Uterus (tissue), 4 donors: ENCODE results near the gene SERPINA12. TPM values are rescaled to one million over a fixed set of nuclear protein-coding genes. Genes with fewer than 3 reads are reported as not detected.
"Not testable (repeated sequence)": the region's sequence is repeated elsewhere in the genome, so short reads cannot be mapped to it uniquely, and the experiment has no call there.

Experiments used
- DNase-seq, 2 donors: peaks; one replicate each; pipeline ENCODE4 v3.0.0-alpha.2; 2019 to 2020
- H3K27ac ChIP-seq, 2 donors: fragments of 200-600 bp; sonication (generic); 1 replicate in 1 of 2; 2 replicates in 1 of 2; pipeline ENCODE4 v1.5.1; 2016 to 2018
- H3K27me3 ChIP-seq, 2 donors: fragments of 200-600 bp; sonication (generic); one replicate each; pipeline ENCODE4 v1.5.1; 2018 to 2019; ENCODE audit warnings: control low read depth in 1 of 2
- H3K36me3 ChIP-seq, 2 donors: fragments of 200-600 bp; sonication (generic); one replicate each; pipeline ENCODE4 v1.5.1; 2019; ENCODE audit warnings: control low read depth in 1 of 2
- H3K4me1 ChIP-seq, 2 donors: fragments of 200-600 bp; sonication (generic); one replicate each; pipeline ENCODE4 v1.5.1; 2018 to 2019; ENCODE audit warnings: control low read depth in 1 of 2
- H3K4me3 ChIP-seq, 2 donors: fragments of 200-600 bp; sonication (generic); 1 replicate in 1 of 2; 2 replicates in 1 of 2; pipeline ENCODE4 v1.5.1; 2018 to 2019; ENCODE audit warnings: mild to moderate bottlenecking in 1 of 2
- H3K9me3 ChIP-seq, 2 donors: fragments of 200-600 bp; sonication (generic); one replicate each; pipeline ENCODE4 v1.5.1; 2019; ENCODE audit warnings: control low read depth in 1 of 2
- CTCF ChIP-seq, 4 experiments: fragments of 200-600 bp in 2 of 4; fragments of 450-650 bp in 2 of 4; sonication (generic) in 2 of 4; IDR thresholded peaks; one replicate each; pipeline ENCODE4 v1.5.1; 2016 to 2019; ENCODE audit warnings: antibody characterized with exemption in 4 of 4, mild to moderate bottlenecking in 2 of 4, moderate library complexity in 1 of 4
- POLR2A ChIP-seq, 2 donors: fragments of 450-650 bp; IDR thresholded peaks; one replicate each; pipeline ENCODE4 v1.6.1; 2016; ENCODE audit warnings: antibody characterized with exemption in 2 of 2, mild to moderate bottlenecking in 1 of 2, moderate library complexity in 1 of 2
- intact Hi-C: fragments of 100-400 bp; cut with DNase I; formaldehyde crosslinking; loops from one replicate; pipeline ENCODE4 v1.15.1; 2023; ENCODE audit warnings: low total_unique reads
- total RNA-seq, 4 donors: library from RNA; depleted of rRNA in 3 of 4; stranded (reverse); fragments of >200 nt in 3 of 4; gene quantifications; one replicate each; pipeline versions ENCODE4 v1.1.0 to v1.2.4, GENCODE V29; 2014 to 2023
- donor health status: DM: yes; HTN: yes; CAD: no.

Gene SERPINA12
- total RNA-seq, 4 donors from 2014 or later, result not detected

GRCh38 chr14:94484481-94484880 lies 24.8 kb downstream of the SERPINA12 start:
- Histone ChIP-seq H3K27ac (no peak overlapping the region), H3K4me1 (no peaks in the 10 kb centered on the region), H3K36me3 (no peaks in the 10 kb centered on the region), H3K4me3 (no peak overlapping the region), H3K27me3 (no peaks in the 10 kb centered on the region), H3K9me3 (no peaks in the 10 kb centered on the region)
- DNase-seq, result no peak
- TF ChIP-seq POLR2A (IDR thresholded peaks at IDR 0.05) (no peak), CTCF (IDR thresholded peaks at IDR 0.05) (no peak)
- intact Hi-C loops, result no loop called here

DNA sequence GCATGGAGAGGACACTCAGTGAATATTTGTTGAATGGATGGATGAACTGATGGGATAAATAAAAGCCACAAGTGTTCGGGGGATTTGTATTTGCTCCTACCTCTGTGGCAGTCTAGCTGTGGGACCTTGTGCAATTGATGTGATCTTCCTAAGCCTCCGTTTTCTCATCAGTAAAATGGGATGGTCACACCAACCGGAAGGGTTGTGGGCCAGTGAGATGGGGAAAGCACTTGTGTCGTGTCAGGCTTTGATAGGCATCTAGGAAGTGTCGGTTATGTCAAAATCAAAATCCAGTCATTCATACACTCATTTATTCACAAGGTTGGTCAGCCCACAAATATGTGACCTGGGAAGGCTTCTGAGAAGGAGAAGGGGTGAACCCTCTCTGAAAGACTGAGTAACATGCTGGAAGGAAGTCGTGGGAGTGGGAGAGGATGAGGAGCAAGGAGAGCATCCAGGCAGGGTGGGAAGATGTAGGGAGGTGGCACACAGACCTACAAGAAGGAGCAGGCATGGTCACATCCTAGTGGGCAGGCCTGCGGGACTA lies 25.5 kb downstream of the SERPINA12 start:
- no peaks in the 10 kb centered on the region for H3K27me3 ChIP-seq
- no peak for DNase-seq
- H3K27ac ChIP-seq, result no peak overlapping the region
- peaks cover 0 to under 1% of the 10 kb centered on the region in 2 donors for H3K9me3 ChIP-seq
- intact Hi-C loops, result no loop called here
- no peak overlapping the region for H3K4me3 ChIP-seq
- no peaks in the 10 kb centered on the region for H3K4me1 ChIP-seq
- no peaks in the 10 kb centered on the region for H3K36me3 ChIP-seq
- no peak for TF ChIP-seq CTCF (IDR thresholded peaks at IDR 0.05)
- TF ChIP-seq POLR2A (IDR thresholded peaks at IDR 0.05), result no peak

GRCh38 chr14:94483071-94483451 lies 26.2 kb downstream of the SERPINA12 start:
- intact Hi-C loops, result no loop called here
- no peaks in the 10 kb centered on the region for H3K27me3 ChIP-seq
- H3K4me3 ChIP-seq, result no peak overlapping the region
- TF ChIP-seq POLR2A (IDR thresholded peaks at IDR 0.05) (no peak), CTCF (IDR thresholded peaks at IDR 0.05) (no peak)
- no peaks in the 10 kb centered on the region for H3K36me3 ChIP-seq
- H3K4me1 ChIP-seq, result no peaks in the 10 kb centered on the region
- peaks cover 0 to 5% of the 10 kb centered on the region in 2 donors for H3K9me3 ChIP-seq
- H3K27ac ChIP-seq, result no peak overlapping the region
- DNase-seq, result no peak

DNA sequence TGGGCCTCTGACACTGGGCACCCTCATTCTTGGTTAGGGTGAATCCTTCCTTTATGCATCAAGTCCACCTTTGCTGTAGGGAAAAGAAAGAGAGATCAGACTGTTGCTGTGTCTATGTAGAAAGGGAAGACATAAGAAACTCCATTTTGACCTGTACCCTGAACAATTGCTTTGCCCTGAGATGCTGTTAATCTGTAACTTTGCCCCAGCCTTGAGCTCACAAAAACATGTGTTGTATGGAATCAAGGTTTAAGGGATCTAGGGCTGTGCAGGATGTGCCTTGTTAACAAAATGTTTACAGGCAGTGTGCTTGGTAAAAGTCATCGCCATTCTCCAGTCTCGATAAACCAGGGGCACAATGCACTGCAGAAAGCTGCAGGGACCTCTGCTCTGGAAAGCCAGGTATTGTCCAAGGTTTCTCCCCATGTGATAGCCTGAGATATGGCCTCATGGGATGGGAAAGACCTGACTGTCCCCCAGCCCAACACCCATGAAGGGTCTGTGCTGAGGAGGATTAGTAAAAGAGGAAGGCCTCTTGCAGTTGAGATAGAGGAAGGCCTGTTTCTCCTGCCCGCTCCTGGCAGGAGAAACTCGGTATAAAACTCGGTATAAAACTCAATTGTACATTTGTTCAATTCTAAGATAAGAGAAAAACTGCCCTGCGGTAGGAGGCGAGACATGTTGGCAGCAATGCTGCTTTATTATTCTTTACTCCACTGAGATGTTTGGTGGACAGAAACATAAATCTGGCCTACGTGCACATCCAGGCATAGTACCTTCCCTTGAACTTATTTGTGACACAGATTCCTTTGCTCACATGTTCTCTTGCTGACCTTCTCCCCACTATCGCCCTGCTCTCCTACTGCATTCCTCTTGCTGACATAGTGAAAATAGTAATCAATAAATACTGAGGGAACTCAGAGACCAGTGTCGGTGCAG lies 26.9 kb downstream of the SERPINA12 start:
- H3K4me1 ChIP-seq, H3K9me3 ChIP-seq, intact Hi-C loops, H3K36me3 ChIP-seq, H3K27me3 ChIP-seq, DNase-seq, H3K4me3 ChIP-seq, H3K27ac ChIP-seq: not testable (repeated sequence)

- Histone ChIP-seq H3K4me3 (no peak overlapping the region), H3K27ac (no peak overlapping the region), H3K9me3 (peaks cover 0 to 7% of the 10 kb centered on the region in 2 donors), H3K27me3 (no peaks in the 10 kb centered on the region), H3K36me3 (no peaks in the 10 kb centered on the region), H3K4me1 (no peaks in the 10 kb centered on the region)
- no peak for TF ChIP-seq POLR2A (IDR thresholded peaks at IDR 0.05)
- TF ChIP-seq CTCF (IDR thresholded peaks at IDR 0.05), result no peak
- intact Hi-C loops, result no loop called here
- no peak for DNase-seq
These were observed 27.7 kb downstream of the SERPINA12 start for GRCh38 chr14:94481468-94482131.
